Omental fat pad (tissue), 4 donors: ENCODE data around the gene GPR119. TPM values are rescaled to one million over a fixed set of nuclear protein-coding genes. Genes with fewer than 3 reads are reported as not detected.
"Not testable (repeated sequence)": the region's sequence is repeated elsewhere in the genome, so short reads cannot be mapped to it uniquely, and the experiment has no call there.

Source experiments
- ATAC-seq: fragments of 150-250 bp; one replicate; pipeline ENCODE4 v1.9.1; 2016; ENCODE audit warnings: mild to moderate bottlenecking, moderate library complexity; ENCODE audit not compliant: low FRiP score
- DNase-seq: peaks from one replicate; pipeline ENCODE4 v3.0.0-alpha.2; 2019; ENCODE audit warnings: low spot score
- CTCF ChIP-seq, 3 donors: fragments of 450-650 bp; IDR thresholded peaks; one replicate each; pipeline ENCODE4 v1.5.1; 2016 to 2017; ENCODE audit warnings: antibody characterized with exemption in 3 of 3, mild to moderate bottlenecking in 3 of 3, moderate library complexity in 2 of 3
- total RNA-seq, 4 donors: library from RNA; depleted of rRNA; stranded (reverse); fragments of >200 nt; gene quantifications; one replicate each; pipeline ENCODE4 v1.1.0, GENCODE V29; 2016

The GPR119 gene
- not detected for total RNA-seq

GRCh38 chrX:130385520-130385919 lies at the start of gene GPR119:
GPR119 (minus strand) TSS chrX:130385674; CDS start chrX:130385447, 227 bp downstream.
- ATAC-seq (no peak), DNase-seq (no peak)
- TF ChIP-seq CTCF (IDR thresholded peaks at IDR 0.05): no peak

DNA sequence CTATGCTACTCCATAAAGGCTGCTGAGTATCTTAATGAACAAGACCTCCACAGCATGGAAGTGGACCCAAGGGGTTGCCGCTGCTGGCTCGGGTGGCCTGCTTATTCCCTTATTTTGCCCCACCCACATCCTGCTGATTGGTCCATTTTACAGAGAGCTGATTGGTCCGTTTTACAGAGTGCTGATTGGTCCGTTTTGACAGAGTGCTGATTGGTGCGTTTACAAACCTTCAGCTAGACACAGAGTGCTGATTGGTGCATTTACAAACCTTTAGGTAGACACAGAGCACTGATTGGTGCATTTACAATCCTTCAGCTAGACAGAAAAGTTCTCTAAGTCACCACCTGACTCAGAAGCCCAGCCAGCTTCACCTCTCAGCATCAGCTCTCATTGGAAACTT lies 43.8 kb upstream of the GPR119 start:
- ATAC-seq, DNase-seq: not testable (repeated sequence)

- DNase-seq (no peak), ATAC-seq (no peak)
- no peak for TF ChIP-seq CTCF (IDR thresholded peaks at IDR 0.05)
Observed at GRCh38 chrX:130426531-130426930, 41.1 kb upstream of the GPR119 start.

- no peak for ATAC-seq
- DNase-seq: no peak
- TF ChIP-seq CTCF (IDR thresholded peaks at IDR 0.05): no peak
Observed at GRCh38 chrX:130419263-130419662, 33.8 kb upstream of the GPR119 start.

DNA sequence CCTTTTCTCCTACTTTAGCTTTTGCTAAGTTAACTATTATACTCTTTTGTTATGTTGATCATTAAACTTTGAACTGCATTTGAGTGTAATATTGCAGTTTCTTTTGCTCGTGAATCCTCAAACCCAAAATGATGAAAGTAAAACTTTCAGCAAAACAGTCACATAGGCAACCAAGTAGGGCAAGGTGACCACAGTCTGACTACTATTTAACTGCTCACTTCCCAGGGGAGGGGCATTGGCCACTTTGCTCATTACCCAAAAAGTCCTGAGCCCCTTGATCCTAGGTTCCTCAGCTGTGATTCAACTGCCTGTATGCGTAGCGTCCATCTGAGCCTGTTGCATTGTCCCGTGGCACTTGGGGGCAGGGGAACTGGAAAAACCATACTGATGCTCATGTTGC lies 33.3 kb upstream of the GPR119 start:
- ATAC-seq: no peak
- no peak for DNase-seq
- no peak for TF ChIP-seq CTCF (IDR thresholded peaks at IDR 0.05)

DNA sequence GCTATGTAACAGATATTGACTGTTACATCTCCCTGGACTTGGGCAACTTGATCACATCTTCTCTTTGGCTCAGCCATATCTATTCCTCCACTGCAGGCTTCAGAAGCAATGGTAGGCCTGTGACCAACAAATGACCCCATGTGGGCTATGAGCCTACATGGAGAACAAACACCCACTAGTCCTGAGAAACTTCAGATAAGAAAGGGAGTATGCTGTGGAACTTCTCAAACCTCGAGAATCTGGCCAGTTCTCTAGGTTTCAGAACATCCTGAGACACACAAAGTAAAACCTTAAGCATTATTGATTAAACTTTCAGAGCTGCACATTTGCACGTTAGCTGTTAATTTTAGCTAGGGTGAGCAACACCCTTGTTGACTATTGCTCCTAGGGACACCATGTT lies 32.6 kb upstream of the GPR119 start:
- no peak for TF ChIP-seq CTCF (IDR thresholded peaks at IDR 0.05)
- DNase-seq: no peak
- ATAC-seq: no peak

DNA sequence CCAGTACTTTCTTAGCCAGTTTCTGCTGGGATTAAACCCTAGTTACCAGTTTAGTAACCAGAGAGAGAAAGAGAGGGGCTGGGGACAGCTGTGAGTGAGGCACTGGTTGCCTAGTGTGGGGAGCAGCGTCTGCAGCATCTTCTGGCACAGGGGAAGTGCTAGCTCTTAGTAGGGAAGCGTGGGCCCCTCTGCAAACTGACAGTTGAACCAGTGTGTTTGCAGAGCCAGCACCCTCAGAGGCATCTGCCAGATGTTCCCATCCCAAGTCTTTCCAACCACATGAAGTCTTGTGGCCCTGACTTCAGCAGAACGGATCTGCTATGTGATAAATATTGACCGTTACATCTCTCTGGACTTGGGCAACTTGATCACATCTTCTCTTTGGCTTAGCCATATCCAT lies 31.3 kb upstream of the GPR119 start:
- no peak for TF ChIP-seq CTCF (IDR thresholded peaks at IDR 0.05)
- DNase-seq: no peak
- ATAC-seq: no peak

DNA sequence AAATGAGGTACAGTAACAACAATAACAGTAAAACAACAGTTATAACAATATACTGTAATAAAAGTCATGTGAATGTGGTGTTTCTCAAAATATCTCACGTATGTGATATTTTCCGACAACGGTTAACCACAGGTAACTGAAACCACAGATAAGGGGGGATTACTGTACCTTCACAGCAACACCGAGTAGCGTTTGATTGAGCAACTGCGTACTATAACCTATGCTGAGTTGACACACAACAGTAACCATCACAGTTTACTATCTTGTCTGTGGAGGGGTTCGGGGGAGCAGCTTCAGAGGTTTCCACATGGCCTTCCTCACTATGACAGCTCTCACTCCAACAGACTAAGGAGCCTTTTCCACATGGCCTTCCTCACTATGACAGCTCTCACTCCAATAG lies 29.7 kb upstream of the GPR119 start:
- DNase-seq (no peak), ATAC-seq (no peak)
- no peak for TF ChIP-seq CTCF (IDR thresholded peaks at IDR 0.05)
